Upper lobe of left lung (tissue), 6 donors: ENCODE results near the gene SLC5A1. TPM values are rescaled to one million over a fixed set of nuclear protein-coding genes. Genes with fewer than 3 reads are reported as not detected.
"Not testable (repeated sequence)": the region's sequence is repeated elsewhere in the genome, so short reads cannot be mapped to it uniquely, and the experiment has no call there.

Experiments
- ATAC-seq, 2 donors: fragments of 200-7000 bp; cut with Tn5 transposase; one replicate each; pipeline ENCODE4 v1.9.1; 2022; ENCODE audit warnings: mild to moderate bottlenecking in 2 of 2, moderate library complexity in 2 of 2; ENCODE audit not compliant: low FRiP score in 2 of 2
- DNase-seq, 2 donors: peaks; one replicate each; pipeline ENCODE4 v3.0.0-alpha.2; 2019 to 2020
- H3K27ac ChIP-seq, 4 donors: fragments of 200-600 bp; sonication (generic); one replicate each; pipeline ENCODE4 v1.5.1; 2016 to 2019
- H3K27me3 ChIP-seq, 4 donors: fragments of 200-600 bp; sonication (generic); one replicate each; pipeline ENCODE4 v1.5.1; 2017 to 2019
- H3K36me3 ChIP-seq, 4 donors: fragments of 200-600 bp; sonication (generic); one replicate each; pipeline ENCODE4 v1.5.1; 2016 to 2019
- H3K4me1 ChIP-seq, 4 donors: fragments of 200-600 bp; sonication (generic); one replicate each; pipeline ENCODE4 v1.5.1; 2018 to 2019
- H3K4me3 ChIP-seq, 4 donors: fragments of 200-600 bp; sonication (generic); one replicate each; pipeline ENCODE4 v1.5.1; 2017 to 2019; ENCODE audit warnings: mild to moderate bottlenecking in 2 of 4, moderate library complexity in 1 of 4
- H3K9me3 ChIP-seq, 4 donors: fragments of 200-600 bp; sonication (generic); one replicate each; pipeline ENCODE4 v1.5.1; 2018 to 2019
- EP300 ChIP-seq, 4 donors: sonication (generic); formaldehyde crosslinking; IDR thresholded peaks; one replicate each; pipeline ENCODE4 v1.5.1; 2017; ENCODE audit warnings: antibody characterized with exemption in 4 of 4, control low read depth in 2 of 4
- POLR2A ChIP-seq, 4 donors: fragments of 450-650 bp; IDR thresholded peaks; one replicate each; pipeline ENCODE4 v1.5.1; 2016 to 2017; ENCODE audit warnings: antibody characterized with exemption in 4 of 4, mild to moderate bottlenecking in 2 of 4
- POLR2AphosphoS5 ChIP-seq, 2 donors: sonication (generic); formaldehyde crosslinking; IDR thresholded peaks; one replicate each; pipeline ENCODE4 v1.5.1; 2017; ENCODE audit warnings: antibody characterized with exemption in 2 of 2
- WGBS, 2 donors: methylation state at CpG; one replicate each; pipeline ENCODE4 v1.1.5; 2017 to 2018; 5-methylcytosine and 5-hydroxymethylcytosine counted together
- total RNA-seq, 6 donors: library from RNA; depleted of rRNA in 4 of 6; stranded (reverse); fragments of >200 nt in 4 of 6; gene quantifications; one replicate each; pipeline versions ENCODE4 v1.1.0 to v1.2.1, GENCODE V29; 2016 to 2021
- TF ChIP-seq, protein P1 (sequence below), 6 experiments: fragments of 450-650 bp in 4 of 6; fragments of 200-600 bp in 2 of 6; sonication (generic) in 2 of 6; IDR thresholded peaks; one replicate each; pipeline ENCODE4 v1.5.1; 2016 to 2019; ENCODE audit warnings: antibody characterized with exemption in 6 of 6
- donor health status: DM: no; HTN: no; CAD: no; lungs with moderate emphysema.
- donor health status: DM: no; HTN: yes; CAD: no; lungs with severe emphysema.

Gene SLC5A1
- total RNA-seq, 6 donors from 2014 or later, result 1.1 to 10.0 (median 2.0) TPM; not detected in 1

DNA sequence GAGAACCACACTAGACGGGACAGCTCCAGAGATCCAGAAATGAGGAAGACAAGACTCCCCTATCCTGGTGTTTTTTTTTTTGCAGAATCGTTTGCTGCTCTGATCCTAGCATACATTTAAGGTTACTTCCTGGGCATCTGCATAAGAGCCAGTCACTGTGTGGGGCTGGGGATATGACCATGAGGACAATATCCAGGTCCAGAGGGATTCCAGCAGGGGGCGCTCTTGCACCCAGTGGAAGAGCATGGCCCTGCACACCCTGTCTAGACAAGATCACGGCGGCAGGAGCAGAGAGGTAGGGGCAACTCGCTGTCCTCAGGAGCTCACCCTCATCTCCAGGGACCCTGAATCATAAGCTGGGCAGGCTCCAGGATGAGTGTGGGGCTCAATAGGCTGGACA is 97.6 kb downstream of the SLC5A1 start:
- not testable (repeated sequence) for H3K4me3 ChIP-seq, H3K4me1 ChIP-seq, H3K9me3 ChIP-seq, H3K27me3 ChIP-seq, H3K27ac ChIP-seq, DNase-seq, H3K36me3 ChIP-seq
- peak; percentile 68 to 69 for ATAC-seq
- 44 to 57% methylated on average over 3 to 6 of the region's 6 CpGs for WGBS, 2 donors
- TF ChIP-seq, protein P1, sequence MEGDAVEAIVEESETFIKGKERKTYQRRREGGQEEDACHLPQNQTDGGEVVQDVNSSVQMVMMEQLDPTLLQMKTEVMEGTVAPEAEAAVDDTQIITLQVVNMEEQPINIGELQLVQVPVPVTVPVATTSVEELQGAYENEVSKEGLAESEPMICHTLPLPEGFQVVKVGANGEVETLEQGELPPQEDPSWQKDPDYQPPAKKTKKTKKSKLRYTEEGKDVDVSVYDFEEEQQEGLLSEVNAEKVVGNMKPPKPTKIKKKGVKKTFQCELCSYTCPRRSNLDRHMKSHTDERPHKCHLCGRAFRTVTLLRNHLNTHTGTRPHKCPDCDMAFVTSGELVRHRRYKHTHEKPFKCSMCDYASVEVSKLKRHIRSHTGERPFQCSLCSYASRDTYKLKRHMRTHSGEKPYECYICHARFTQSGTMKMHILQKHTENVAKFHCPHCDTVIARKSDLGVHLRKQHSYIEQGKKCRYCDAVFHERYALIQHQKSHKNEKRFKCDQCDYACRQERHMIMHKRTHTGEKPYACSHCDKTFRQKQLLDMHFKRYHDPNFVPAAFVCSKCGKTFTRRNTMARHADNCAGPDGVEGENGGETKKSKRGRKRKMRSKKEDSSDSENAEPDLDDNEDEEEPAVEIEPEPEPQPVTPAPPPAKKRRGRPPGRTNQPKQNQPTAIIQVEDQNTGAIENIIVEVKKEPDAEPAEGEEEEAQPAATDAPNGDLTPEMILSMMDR (IDR thresholded peaks at IDR 0.05), result peak in 1 of 6 experiments; percentile 23

DNA sequence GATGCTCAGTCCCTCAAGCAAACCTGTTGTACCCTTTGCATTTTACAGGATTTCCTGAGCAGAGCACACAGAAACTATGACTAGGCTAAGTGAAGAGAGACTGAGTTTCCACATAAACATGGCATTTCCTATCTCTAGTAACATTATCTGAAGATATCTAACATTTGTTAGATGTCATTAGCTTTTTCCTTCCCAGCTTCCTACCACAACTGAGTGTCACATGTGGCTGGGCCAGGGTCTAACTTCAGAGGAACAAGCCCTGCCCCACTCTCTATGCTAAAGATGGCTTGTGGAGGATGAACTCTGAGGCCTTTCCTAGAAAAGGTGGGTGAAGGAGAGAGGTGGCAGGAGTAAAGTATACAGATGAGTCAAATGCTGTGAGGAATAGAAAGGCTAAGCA is 99.5 kb downstream of the SLC5A1 start:
- Histone ChIP-seq H3K4me3 (no peak overlapping the region), H3K9me3 (peaks cover 0 to 6% (median 0%) of the 10 kb centered on the region in 4 donors), H3K27ac (peak overlapping the region in 1 of 4 donors; percentile 8), H3K36me3 (no peaks in the 10 kb centered on the region), H3K27me3 (no peaks in the 10 kb centered on the region), H3K4me1 (peaks cover 0 to 6% (median 0%) of the 10 kb centered on the region in 4 donors)
- ATAC-seq, result no peak
- TF ChIP-seq POLR2A (IDR thresholded peaks at IDR 0.05) (no peak), EP300 (IDR thresholded peaks at IDR 0.05) (no peak), POLR2AphosphoS5 (IDR thresholded peaks at IDR 0.05) (no peak)
- TF ChIP-seq, protein P1 (IDR thresholded peaks at IDR 0.05), result no peak
- no peak for DNase-seq

DNA sequence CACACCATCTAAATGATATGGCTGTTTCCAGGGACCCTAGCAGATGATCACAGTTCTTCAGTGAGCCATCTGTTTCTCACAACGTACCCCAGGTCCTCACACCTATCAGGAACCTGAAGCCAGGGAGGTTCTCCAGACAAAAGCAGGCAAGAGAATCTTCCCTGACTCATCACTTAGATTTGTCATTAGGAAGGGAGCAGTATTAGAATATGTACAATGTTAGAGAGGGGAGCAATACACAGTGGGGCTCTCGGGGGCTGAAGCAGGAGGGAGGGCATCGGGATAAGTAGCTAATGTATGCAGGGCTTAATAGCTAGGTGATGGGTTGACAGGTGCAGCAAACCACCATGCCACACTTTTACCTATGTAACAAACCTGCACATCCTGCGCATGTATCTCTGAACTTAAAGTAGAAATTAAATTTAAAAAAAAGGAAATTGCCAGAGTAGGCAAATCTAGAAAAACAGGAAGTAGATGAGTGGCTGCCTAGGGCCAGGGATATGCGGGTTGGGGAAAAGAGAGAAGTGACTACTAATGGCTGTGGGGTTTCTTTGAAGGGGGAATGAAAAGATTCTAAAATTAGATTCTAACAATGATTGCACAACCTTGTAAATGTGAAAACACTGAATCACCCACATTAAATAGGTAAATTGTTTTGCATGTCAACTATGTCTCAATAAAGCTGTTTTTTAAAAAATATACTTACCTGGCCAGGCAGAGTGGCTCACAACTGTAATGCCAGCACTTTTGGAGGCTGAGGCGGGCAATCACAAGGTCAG is 101.6 kb downstream of the SLC5A1 start:
- no peaks in the 10 kb centered on the region for H3K27me3 ChIP-seq
- no peak overlapping the region for H3K27ac ChIP-seq
- peak in 1 of 2 donors; percentile 72 for ATAC-seq
- H3K9me3 ChIP-seq, result peaks cover 0 to 6% (median 0%) of the 10 kb centered on the region in 4 donors
- TF ChIP-seq EP300 (IDR thresholded peaks at IDR 0.05), result no peak
- TF ChIP-seq, protein P1 (IDR thresholded peaks at IDR 0.05), result no peak
- TF ChIP-seq POLR2AphosphoS5 (IDR thresholded peaks at IDR 0.05), result no peak
- no peak for TF ChIP-seq POLR2A (IDR thresholded peaks at IDR 0.05)
- no peaks in the 10 kb centered on the region for H3K36me3 ChIP-seq
- no peak overlapping the region for H3K4me3 ChIP-seq
- no peak for DNase-seq
- H3K4me1 ChIP-seq, result no peaks in the 10 kb centered on the region
- 71 to 79% methylated on average over 6 of the region's 6 CpGs for WGBS, 2 donors

DNA sequence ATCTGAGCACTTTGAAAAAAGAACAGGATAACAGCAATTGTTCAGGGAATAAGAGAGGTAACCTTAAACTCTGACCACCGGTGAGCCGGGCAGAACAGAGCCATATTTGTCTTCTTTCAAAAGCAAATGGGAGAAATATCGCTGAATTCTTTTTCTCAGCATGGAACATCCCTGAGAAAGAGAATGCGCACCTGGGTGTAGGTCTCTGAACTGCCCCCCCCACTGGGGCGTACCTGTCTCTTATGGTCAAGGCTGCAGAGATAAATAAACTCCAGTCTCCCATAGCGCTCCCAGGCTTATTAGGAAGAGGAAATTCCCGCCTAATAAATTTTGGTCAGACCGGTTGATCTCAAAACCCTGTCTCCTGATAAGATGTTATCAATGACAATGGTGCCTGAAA is 104.1 kb downstream of the SLC5A1 start:
- not testable (repeated sequence) for H3K36me3 ChIP-seq, DNase-seq, H3K9me3 ChIP-seq, H3K4me3 ChIP-seq, H3K4me1 ChIP-seq, ATAC-seq, H3K27ac ChIP-seq, H3K27me3 ChIP-seq
- WGBS, 2 donors, result 89 to 90% methylated on average over 8 of the region's 8 CpGs

DNA sequence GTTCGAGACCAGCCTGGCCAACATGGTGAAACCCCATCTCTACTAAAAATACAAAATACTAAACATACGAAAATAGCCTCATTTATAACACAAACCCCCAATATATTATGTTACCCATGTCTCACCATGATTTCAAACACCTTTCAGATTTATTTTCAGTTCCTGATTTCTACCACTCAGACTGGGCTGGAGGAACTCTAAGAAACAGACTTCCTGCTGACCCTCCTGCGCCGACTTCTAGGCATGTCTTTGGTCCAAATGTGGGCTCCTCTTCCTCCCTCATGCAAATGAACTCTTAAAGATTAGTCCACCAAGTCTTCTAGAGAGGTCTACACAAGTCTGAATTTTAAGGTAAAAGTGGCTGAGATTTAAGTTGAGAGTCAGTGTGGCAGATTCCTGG is 105.3 kb downstream of the SLC5A1 start:
- H3K4me3 ChIP-seq, DNase-seq, H3K27ac ChIP-seq, H3K36me3 ChIP-seq, ATAC-seq, H3K27me3 ChIP-seq, H3K4me1 ChIP-seq, H3K9me3 ChIP-seq: not testable (repeated sequence)
- 82% methylated on average over 4 of the region's 4 CpGs for WGBS, 2 donors

DNA sequence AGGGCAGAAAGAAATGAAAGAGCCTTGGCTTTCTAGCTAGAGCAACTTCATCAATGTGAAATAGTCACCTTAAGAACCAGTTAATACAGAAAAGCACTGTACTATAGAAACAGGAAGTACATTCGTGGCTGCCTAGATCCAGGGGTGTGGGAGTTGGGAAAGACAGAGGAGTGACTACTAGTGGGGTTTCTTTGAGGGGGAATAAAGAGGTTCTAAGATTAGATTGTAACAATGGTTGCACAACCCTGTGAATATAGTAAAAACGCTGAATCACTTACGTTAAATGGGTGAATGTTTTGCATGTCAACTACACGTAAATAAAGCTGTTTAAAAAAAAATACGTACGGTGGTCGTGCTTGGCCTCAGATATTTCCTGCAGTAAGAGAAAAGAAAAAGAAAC is 107.6 kb downstream of the SLC5A1 start:
- H3K4me3 ChIP-seq, H3K27ac ChIP-seq, H3K36me3 ChIP-seq, H3K4me1 ChIP-seq, DNase-seq, H3K27me3 ChIP-seq, ATAC-seq, H3K9me3 ChIP-seq: not testable (repeated sequence)
- 48 to 53% methylated on average over 7 of the region's 7 CpGs for WGBS, 2 donors

DNA sequence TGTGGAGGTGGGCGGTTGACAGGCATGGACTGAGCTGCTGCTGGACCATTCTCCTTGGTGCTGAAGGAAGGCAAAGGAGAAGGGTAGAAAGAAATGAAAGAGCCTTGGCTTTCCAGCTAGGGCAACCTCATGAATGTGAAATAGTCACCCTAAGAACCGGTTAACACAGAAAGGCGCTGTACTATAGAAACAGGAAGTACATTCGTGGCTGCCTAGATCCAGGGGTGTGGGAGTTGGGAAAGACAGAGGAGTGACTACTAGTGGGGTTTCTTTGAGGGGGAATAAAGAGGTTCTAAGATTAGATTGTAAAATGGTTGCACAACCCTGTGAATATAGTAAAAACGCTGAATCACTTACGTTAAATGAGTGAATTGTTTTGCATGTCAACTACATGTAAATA is 108.6 kb downstream of the SLC5A1 start:
- 60 to 69% methylated on average over 6 of the region's 6 CpGs for WGBS, 2 donors
- ATAC-seq, result peak in 1 of 2 donors; percentile 42

DNA sequence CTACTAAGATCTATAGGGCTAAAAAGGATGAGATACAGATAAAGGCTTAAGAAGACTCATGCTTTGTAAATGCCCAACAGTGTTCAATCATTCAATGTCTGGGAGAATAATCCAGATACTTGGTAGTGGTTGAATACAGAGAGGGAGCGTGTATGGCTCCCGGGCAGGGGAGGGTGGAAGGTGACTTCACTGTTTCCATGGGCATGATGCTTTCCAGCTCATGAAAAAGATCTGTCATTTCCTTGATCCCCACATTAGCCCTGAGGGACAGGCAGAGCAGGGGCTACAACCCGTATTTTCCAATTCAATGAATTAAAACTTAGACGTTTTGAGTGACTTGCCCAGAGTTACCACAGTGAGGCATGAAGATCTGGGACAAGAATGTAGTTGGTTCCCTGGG is 111.7 kb downstream of the SLC5A1 start:
- WGBS, 2 donors, result 80 to 87% methylated on average over 4 of the region's 4 CpGs
- H3K36me3 ChIP-seq, H3K4me1 ChIP-seq, H3K9me3 ChIP-seq, DNase-seq, H3K4me3 ChIP-seq, H3K27ac ChIP-seq, ATAC-seq, H3K27me3 ChIP-seq: not testable (repeated sequence)

More for the DNA sequence above, 108.6 kb downstream of the SLC5A1 start:
- H3K27ac ChIP-seq, H3K36me3 ChIP-seq, H3K9me3 ChIP-seq, DNase-seq, H3K4me1 ChIP-seq, H3K4me3 ChIP-seq, H3K27me3 ChIP-seq: not testable (repeated sequence)

DNA sequence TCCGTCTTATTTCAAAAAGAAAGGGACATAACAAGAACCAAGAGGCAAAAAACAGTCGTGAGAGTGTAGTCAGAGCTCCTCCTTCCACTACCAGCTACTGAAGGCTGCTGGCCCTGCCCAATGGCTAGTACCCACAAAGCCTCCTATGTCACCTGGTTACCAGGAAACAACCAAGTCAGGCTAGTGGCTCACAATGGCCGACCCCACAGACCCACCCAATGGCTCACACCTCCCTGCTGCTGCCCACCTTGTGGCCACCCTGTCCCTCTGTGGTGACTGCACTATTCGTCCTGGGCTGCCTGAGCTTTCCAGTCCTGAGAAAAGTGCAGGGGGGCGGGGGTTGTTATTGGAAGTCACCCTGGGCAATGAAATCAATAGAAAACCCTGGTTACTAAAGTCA is 114.6 kb downstream of the SLC5A1 start:
- 78 to 79% methylated on average over 5 of the region's 5 CpGs for WGBS, 2 donors
- H3K27ac ChIP-seq, DNase-seq, H3K4me1 ChIP-seq, H3K4me3 ChIP-seq, H3K27me3 ChIP-seq, H3K9me3 ChIP-seq, H3K36me3 ChIP-seq, ATAC-seq: not testable (repeated sequence)
